GM10266 (cell line): Measurements from ENCODE around the gene PRODH2.

Experiments
- DNase-seq: peaks from one replicate; pipeline ENCODE4 v3.0.0; 2012; ENCODE audit errors: extremely low spot score
- TF ChIP-seq, protein P1 (sequence below): IDR thresholded peaks from 2 replicates; pipeline ENCODE4 v1.5.1; 2012; ENCODE audit warnings: mild to moderate bottlenecking, low read depth; ENCODE audit not compliant: control insufficient read depth, insufficient read depth; ENCODE audit errors: missing control alignments

The PRODH2 gene

GRCh38 chr19:35768082-35768421 lies 44.6 kb downstream of the PRODH2 start:
- DNase-seq = no peak
- TF ChIP-seq, protein P1, sequence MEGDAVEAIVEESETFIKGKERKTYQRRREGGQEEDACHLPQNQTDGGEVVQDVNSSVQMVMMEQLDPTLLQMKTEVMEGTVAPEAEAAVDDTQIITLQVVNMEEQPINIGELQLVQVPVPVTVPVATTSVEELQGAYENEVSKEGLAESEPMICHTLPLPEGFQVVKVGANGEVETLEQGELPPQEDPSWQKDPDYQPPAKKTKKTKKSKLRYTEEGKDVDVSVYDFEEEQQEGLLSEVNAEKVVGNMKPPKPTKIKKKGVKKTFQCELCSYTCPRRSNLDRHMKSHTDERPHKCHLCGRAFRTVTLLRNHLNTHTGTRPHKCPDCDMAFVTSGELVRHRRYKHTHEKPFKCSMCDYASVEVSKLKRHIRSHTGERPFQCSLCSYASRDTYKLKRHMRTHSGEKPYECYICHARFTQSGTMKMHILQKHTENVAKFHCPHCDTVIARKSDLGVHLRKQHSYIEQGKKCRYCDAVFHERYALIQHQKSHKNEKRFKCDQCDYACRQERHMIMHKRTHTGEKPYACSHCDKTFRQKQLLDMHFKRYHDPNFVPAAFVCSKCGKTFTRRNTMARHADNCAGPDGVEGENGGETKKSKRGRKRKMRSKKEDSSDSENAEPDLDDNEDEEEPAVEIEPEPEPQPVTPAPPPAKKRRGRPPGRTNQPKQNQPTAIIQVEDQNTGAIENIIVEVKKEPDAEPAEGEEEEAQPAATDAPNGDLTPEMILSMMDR = no peak

- DNase-seq = peak; percentile 15
- TF ChIP-seq, protein P1 = no peak
Measured at GRCh38 chr19:35767288-35768081, 45.2 kb downstream of the PRODH2 start.

DNA sequence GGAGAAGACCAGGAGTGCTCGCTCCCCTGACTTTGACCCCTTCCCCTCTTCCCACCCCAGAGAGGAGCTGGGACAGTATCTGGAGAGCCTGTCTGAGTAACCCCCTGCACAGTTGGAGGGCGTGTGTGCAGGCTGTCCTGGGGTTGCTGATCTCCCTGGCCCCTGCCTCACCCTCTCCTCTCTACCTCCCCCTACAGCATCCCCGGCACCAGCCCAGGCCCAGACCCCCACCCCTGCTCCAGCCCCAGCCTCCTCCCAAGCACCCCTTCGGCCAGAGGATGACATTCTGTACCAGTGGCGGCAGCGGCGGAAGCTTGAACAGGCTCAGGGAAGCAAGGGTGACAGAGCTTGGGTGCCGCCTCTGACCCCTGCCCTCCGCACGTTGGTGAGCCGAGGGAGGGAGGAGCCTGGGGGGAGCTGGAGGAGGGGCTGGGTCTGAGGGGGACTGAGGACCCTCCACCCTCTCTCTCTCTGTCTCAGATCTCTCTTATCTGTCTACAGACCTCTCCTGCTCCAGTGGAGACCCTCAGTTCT lies 46.0 kb downstream of the PRODH2 start:
- TF ChIP-seq, protein P1 = no peak
- no peak for DNase-seq

GRCh38 chr19:35764432-35765315 lies 48.0 kb downstream of the PRODH2 start:
- no peak for DNase-seq
- TF ChIP-seq, protein P1 = no peak

DNA sequence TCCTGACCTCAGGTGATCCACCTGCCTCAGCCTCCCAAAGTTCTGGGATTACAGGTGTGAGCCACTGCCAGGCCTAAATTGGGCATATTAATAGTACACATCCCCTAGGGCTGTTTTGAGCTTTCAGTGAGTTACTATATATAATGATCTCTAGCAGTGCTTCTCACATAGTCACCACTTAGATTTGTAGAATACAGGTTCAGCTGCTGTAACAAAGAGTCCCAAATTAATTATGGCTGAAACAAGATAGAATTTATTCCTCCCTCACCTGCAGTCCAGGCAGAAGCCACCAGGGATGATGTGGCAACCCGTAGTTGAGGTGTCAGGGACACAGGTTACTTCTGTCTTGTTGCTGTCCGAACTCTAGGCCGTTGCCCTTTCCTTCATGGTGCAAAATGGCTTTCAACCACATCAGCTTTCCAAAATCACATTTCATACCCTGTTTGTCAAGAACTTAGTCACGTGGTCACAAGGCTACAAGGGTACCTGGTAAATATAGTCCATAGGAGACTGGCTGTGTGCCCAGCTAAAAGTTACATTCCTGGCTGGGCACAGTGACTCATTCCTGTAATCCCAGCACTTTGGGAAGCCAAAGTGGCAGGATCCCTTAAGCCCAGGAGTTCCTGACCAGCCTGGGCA lies 51.8 kb downstream of the PRODH2 start:
- TF ChIP-seq, protein P1 = no peak
- DNase-seq = no peak

- TF ChIP-seq, protein P1 = no peak
- DNase-seq = no peak
Measured at GRCh38 chr19:35759697-35760096, 52.9 kb downstream of the PRODH2 start.
